Kidney (tissue), 14 donors: Measurements from ENCODE around the gene SEMA6A. TPM values are rescaled to one million over a fixed set of nuclear protein-coding genes. Genes with fewer than 3 reads are reported as not detected.

Experiments
- DNase-seq, 5 donors: peaks; one replicate each; pipeline ENCODE4 v3.0.0-alpha.2; 2013 to 2020
- FAIRE-seq: peaks from 2 replicates; lab custom pipeline; 2012; peaks lifted over from hg19 to GRCh38; lab: Jason Lieb, UNC
- H3K27ac ChIP-seq, 2 donors: one replicate each; pipeline ENCODE4 v1.7.0; 2013; ENCODE audit warnings: low read depth in 2 of 2, low read length in 2 of 2, inconsistent platforms in 1 of 2
- H3K27me3 ChIP-seq: one replicate; pipeline ENCODE4 v1.7.1; 2013; ENCODE audit warnings: low read length, inconsistent platforms; ENCODE audit not compliant: control insufficient read depth, insufficient read depth
- H3K36me3 ChIP-seq, 3 donors: one replicate each; pipeline versions ENCODE4 v1.7.0 to v1.7.1; 2013; ENCODE audit warnings: low read length in 3 of 3, control low read depth in 1 of 3, inconsistent platforms in 1 of 3; ENCODE audit not compliant: insufficient read depth in 3 of 3, control insufficient read depth in 2 of 3
- H3K4me1 ChIP-seq, 3 donors: one replicate each; pipeline versions ENCODE4 v1.7.0 to v1.7.1; 2013; ENCODE audit warnings: low read length in 3 of 3, inconsistent platforms in 1 of 3, low read depth in 1 of 3; ENCODE audit not compliant: control insufficient read depth in 2 of 3, insufficient read depth in 2 of 3
- H3K4me3 ChIP-seq, 3 donors: one replicate each; pipeline versions ENCODE4 v1.7.0 to v1.8.1; 2013; ENCODE audit warnings: low read length in 3 of 3, control low read depth in 1 of 3, inconsistent platforms in 1 of 3
- H3K9ac ChIP-seq, 3 donors: one replicate each; pipeline versions ENCODE4 v1.7.0 to v1.7.1; 2013; ENCODE audit warnings: low read length in 3 of 3, control low read depth in 1 of 3, inconsistent platforms in 1 of 3
- H3K9me3 ChIP-seq, 3 donors: one replicate each; pipeline versions ENCODE4 v1.7.0 to v1.7.1; 2013; ENCODE audit warnings: low read length in 3 of 3, control low read depth in 1 of 3, inconsistent platforms in 1 of 3; ENCODE audit not compliant: control insufficient read depth in 2 of 3, insufficient read depth in 1 of 3
- intact Hi-C: fragments of 100-400 bp; cut with DNase I; formaldehyde crosslinking; loops from one replicate; pipeline ENCODE4 v1.11.1; 2022
- polyA plus RNA-seq: library from polyadenylated mRNA; stranded (reverse); fragments of 350-450 nt; fragmentation: Illumina TruSeq; extraction: RNeasy Lipid Tissue Mini Kit (QIAGEN cat#74804); gene quantifications from one replicate; pipeline ENCODE4 v1.2.3, GENCODE V29; 2014; ENCODE audit warnings: low read depth, low replicate concordance; ENCODE audit not compliant: insufficient read depth
- total RNA-seq: library from RNA; stranded (reverse); fragmentation: NEBNext Ultra II Directional; extraction: Animal tissue kit (Norgen Biotek cat#: 25700); gene quantifications from one replicate; pipeline ENCODE4 v1.2.1, GENCODE V29; 2021
- TF ChIP-seq, protein P1 (sequence below): IDR thresholded peaks from 3 replicates; pipeline ENCODE4 v1.5.1; 2012; ENCODE audit warnings: mild to moderate bottlenecking, moderate library complexity, borderline replicate concordance; ENCODE audit not compliant: insufficient read depth; ENCODE audit errors: extremely low read depth
- donor health status: control.
- donor health status: control.
- donor health status: control.
- donor health status: control.
- donor health status: control.
- donor health status: DM: yes; HTN: yes; CAD: no.
- donor health status: Normal renal cell carcinoma (clear cell type).

SEMA6A gene
- total and polyA plus RNA-seq, 2 donors from 2014 or later, result 4.0 to 51.6 TPM

DNA sequence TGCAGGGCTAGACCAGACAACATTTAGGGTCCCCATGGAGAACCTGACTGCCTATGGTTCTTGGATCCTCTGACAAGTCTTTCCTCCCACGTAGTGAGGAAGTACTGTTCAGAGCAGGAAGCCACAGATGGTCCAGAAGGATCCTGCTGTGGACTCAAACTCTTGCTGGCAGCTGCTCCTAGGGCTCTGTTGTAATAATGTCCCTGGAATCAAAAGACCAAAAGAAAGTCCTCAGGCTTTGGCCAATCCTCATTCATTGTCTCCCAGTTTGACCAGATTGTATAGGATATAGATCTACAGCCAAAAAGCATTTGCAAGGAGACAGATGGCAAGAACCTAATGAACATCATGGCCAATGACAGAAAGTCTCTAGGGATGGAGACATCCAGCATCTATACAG lies 53.9 kb downstream of the SEMA6A start:
- Histone ChIP-seq H3K4me1 (peaks cover 0 to 4% (median 3%) of the 10 kb centered on the region in 3 donors), H3K27ac (no peak overlapping the region), H3K9ac (no peak overlapping the region), H3K9me3 (no peaks in the 10 kb centered on the region), H3K27me3 (no peaks in the 10 kb centered on the region), H3K4me3 (no peak overlapping the region), H3K36me3 (no peaks in the 10 kb centered on the region)
- no peak for FAIRE-seq
- intact Hi-C loops, result no loop called here
- no peak for DNase-seq
- TF ChIP-seq, protein P1, sequence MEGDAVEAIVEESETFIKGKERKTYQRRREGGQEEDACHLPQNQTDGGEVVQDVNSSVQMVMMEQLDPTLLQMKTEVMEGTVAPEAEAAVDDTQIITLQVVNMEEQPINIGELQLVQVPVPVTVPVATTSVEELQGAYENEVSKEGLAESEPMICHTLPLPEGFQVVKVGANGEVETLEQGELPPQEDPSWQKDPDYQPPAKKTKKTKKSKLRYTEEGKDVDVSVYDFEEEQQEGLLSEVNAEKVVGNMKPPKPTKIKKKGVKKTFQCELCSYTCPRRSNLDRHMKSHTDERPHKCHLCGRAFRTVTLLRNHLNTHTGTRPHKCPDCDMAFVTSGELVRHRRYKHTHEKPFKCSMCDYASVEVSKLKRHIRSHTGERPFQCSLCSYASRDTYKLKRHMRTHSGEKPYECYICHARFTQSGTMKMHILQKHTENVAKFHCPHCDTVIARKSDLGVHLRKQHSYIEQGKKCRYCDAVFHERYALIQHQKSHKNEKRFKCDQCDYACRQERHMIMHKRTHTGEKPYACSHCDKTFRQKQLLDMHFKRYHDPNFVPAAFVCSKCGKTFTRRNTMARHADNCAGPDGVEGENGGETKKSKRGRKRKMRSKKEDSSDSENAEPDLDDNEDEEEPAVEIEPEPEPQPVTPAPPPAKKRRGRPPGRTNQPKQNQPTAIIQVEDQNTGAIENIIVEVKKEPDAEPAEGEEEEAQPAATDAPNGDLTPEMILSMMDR, result no peak

DNA sequence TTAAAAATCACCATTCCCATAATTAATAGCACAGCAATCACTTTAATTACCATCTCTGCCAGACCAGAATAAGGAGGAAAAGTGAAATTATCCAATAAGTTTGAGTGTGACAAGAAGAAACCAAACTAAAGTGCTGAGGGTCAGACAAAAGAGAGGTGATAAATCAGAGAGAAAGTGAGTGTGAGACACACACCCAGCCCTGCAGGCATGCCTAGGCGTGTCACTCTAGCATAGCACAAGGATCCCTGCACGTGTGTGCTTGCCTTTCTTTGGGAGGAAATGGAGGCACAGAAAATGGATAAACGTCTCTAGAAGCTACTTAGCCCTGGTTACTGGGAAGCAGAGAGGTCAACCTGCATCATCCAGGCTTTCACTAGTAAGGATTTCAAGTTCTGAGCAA lies 56.2 kb downstream of the SEMA6A start:
- Histone ChIP-seq H3K4me1 (peaks cover 0 to 11% (median 5%) of the 10 kb centered on the region in 3 donors), H3K36me3 (no peaks in the 10 kb centered on the region), H3K27me3 (no peaks in the 10 kb centered on the region), H3K27ac (no peak overlapping the region), H3K4me3 (no peak overlapping the region), H3K9ac (no peak overlapping the region), H3K9me3 (no peaks in the 10 kb centered on the region)
- no peak for DNase-seq
- FAIRE-seq, result no peak
- TF ChIP-seq, protein P1, result no peak
- intact Hi-C loops, result no loop called here

DNA sequence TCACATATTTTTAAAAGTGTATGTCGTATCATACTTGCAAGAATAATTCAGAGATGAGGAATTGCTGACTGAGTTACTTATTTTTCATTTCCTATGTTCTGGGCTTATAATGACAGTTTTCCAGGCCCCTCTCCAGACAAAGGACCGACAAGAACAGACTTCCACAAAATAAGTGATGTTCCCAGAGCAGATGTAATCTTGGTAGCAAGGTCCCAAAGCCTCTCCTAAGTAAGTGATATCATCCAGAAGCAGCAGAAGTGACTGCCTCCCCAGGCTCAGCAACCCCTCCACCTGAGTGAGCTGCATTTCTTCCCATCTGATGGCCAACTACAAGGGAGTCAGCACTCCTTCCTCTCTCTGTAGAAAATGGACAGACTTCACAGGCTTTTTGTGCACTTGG lies 57.1 kb downstream of the SEMA6A start:
- H3K4me3 ChIP-seq, result no peak overlapping the region
- FAIRE-seq (no peak), DNase-seq (no peak)
- intact Hi-C loops, result no loop called here
- no peak overlapping the region for H3K27ac ChIP-seq
- H3K9ac ChIP-seq, result no peak overlapping the region
- no peaks in the 10 kb centered on the region for H3K9me3 ChIP-seq
- H3K4me1 ChIP-seq, result peaks cover 0 to 11% (median 5%) of the 10 kb centered on the region in 3 donors
- no peaks in the 10 kb centered on the region for H3K27me3 ChIP-seq
- no peaks in the 10 kb centered on the region for H3K36me3 ChIP-seq
- TF ChIP-seq, protein P1, result no peak

DNA sequence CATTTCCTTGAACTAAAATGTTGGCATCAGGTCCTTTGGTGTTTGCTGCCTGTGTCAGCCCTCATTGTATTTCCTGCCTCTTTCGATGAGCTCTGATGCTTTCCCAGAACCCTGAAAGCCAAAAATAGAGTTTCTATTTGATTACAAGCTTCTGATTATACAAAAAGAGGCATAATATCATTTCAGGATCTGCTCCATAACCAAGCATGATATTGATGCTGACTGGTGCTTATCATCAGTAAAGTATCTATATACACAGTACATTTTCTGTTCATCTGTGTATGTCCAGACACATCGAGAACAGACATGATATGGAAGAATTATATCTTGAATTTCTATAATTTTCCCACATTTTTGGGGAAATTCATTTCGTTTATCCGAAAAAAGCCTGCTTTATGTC lies 58.6 kb downstream of the SEMA6A start:
- intact Hi-C loops, result no loop called here
- no peak for FAIRE-seq
- peaks cover 0 to 11% (median 5%) of the 10 kb centered on the region in 3 donors for H3K4me1 ChIP-seq
- no peaks in the 10 kb centered on the region for H3K27me3 ChIP-seq
- H3K27ac ChIP-seq, result no peak overlapping the region
- TF ChIP-seq, protein P1, result no peak
- DNase-seq, result no peak
- no peaks in the 10 kb centered on the region for H3K9me3 ChIP-seq
- no peak overlapping the region for H3K9ac ChIP-seq
- no peak overlapping the region for H3K4me3 ChIP-seq
- H3K36me3 ChIP-seq, result no peaks in the 10 kb centered on the region
